K562 (cell line): Measurements from ENCODE around the gene TREH. TPM values are rescaled to one million over a fixed set of nuclear protein-coding genes. Genes with fewer than 3 reads are reported as not detected.

Source experiments
- ATAC-seq: fragments of 200-7000 bp; cut with Tn5 transposase; 3 replicates; pipeline ENCODE4 v1.9.1; 2020; ENCODE audit warnings: moderate library complexity
- BruUV-seq: library from RNA; stranded (reverse); fragments of 400-500 nt; replicated peaks from 2 replicates; lab custom pipeline; 2021; lab: Mats Ljungman, UMichigan
- CTCF ChIA-PET: fragments of 300-600 bp; formaldehyde crosslinking; extraction: SDS; loops from one replicate; lab custom pipeline; 2021; ENCODE audit warnings: low intra/inter-chr PET ratio; lab: Yijun Ruan, JAX
- POLR2A ChIA-PET: fragments of 300-600, 350-650 bp; sonication (Branson Sonifier 250); formaldehyde crosslinking; extraction: SDS; loops from one replicate; lab custom pipeline; 2021; ENCODE audit warnings: antibody characterized with exemption, inconsistent platforms; lab: Yijun Ruan, JAX
- DNase-seq, 4 experiments: peaks; one replicate each; pipeline versions ENCODE4 v3.0.0 to v3.0.0-alpha.2; 2011 to 2018; ENCODE audit warnings: low spot score in 3 of 4, mixed read lengths in 3 of 4; ENCODE audit errors: extremely low read depth in 1 of 4
- FAIRE-seq: peaks from 2 replicates; lab custom pipeline; 2011; peaks lifted over from hg19 to GRCh38; lab: Jason Lieb, UNC
- H2AFZ ChIP-seq: 2 replicates; pipeline ENCODE4 v1.6.0; 2011; ENCODE audit warnings: low read depth, low read length, control low read depth, inconsistent platforms
- H3K27ac ChIP-seq: fragments of 200-600 bp; 3 replicates; pipeline ENCODE4 v1.8.0; 2011; ENCODE audit warnings: low read depth, mild to moderate bottlenecking, control low read depth, inconsistent platforms, low read length, moderate library complexity, mixed read lengths; ENCODE audit errors: extremely low read depth
- H3K27me3 ChIP-seq, 2 experiments: fragments of 300-600 bp in 1 of 2; 2 replicates in 1 of 2; 3 replicates in 1 of 2; pipeline versions ENCODE4 v1.6.0 to v1.8.0; 2011; ENCODE audit warnings: inconsistent platforms in 2 of 2, low read length in 2 of 2, mild to moderate bottlenecking in 1 of 2, mixed read lengths in 1 of 2, moderate library complexity in 1 of 2; ENCODE audit not compliant: control insufficient read depth in 2 of 2, insufficient read depth in 2 of 2
- H3K36me3 ChIP-seq: fragments of 300-600 bp; 3 replicates; pipeline ENCODE4 v1.8.0; 2011; ENCODE audit warnings: mild to moderate bottlenecking, low read length, inconsistent platforms; ENCODE audit not compliant: control insufficient read depth, insufficient read depth
- H3K4me1 ChIP-seq, 2 experiments: fragments of 200-600 bp in 1 of 2; replicated peaks in 1 of 2; 2 replicates in 1 of 2; 3 replicates in 1 of 2; pipeline versions ENCODE4 v1.5.1 to v1.8.0; 2011; ENCODE audit warnings: inconsistent platforms in 2 of 2, low read length in 2 of 2, mild to moderate bottlenecking in 1 of 2, mixed read lengths in 1 of 2, moderate library complexity in 1 of 2; ENCODE audit not compliant: control insufficient read depth in 2 of 2, insufficient read depth in 2 of 2
- H3K4me2 ChIP-seq: 2 replicates; pipeline ENCODE4 v1.6.1; 2011; ENCODE audit warnings: low read length, control low read depth, inconsistent platforms, mixed read lengths; ENCODE audit not compliant: insufficient read depth
- H3K4me3 ChIP-seq: fragments of 200-600 bp; sonication (generic), shearing (Covaris generic); 2 replicates; pipeline ENCODE4 v1.5.1; 2016; ENCODE audit warnings: control low read depth, inconsistent platforms
- H3K79me2 ChIP-seq: fragments of 200-600 bp; 3 replicates; pipeline ENCODE4 v1.8.0; 2011; ENCODE audit warnings: low read length, inconsistent platforms; ENCODE audit not compliant: control insufficient read depth, insufficient read depth
- H3K9ac ChIP-seq, 2 experiments: 2 replicates each; pipeline versions ENCODE4 v1.6.0 to v1.6.1; 2011; ENCODE audit warnings: low read depth in 2 of 2, low read length in 2 of 2, control low read depth in 1 of 2, inconsistent platforms in 1 of 2, mild to moderate bottlenecking in 1 of 2, mixed read lengths in 1 of 2; ENCODE audit not compliant: insufficient read depth in 1 of 2
- H3K9me1 ChIP-seq: one replicate; pipeline ENCODE4 v1.6.0; 2011; ENCODE audit warnings: inconsistent platforms, mild to moderate bottlenecking, low read length, moderate library complexity; ENCODE audit not compliant: control insufficient read depth, insufficient read depth
- H3K9me3 ChIP-seq: replicated peaks from 2 replicates; pipeline ENCODE4 v1.5.1; 2011; ENCODE audit warnings: low read depth, low read length, inconsistent platforms; ENCODE audit not compliant: control insufficient read depth, insufficient read depth
- H4K20me1 ChIP-seq: replicated peaks from 2 replicates; pipeline ENCODE4 v1.6.1; 2011; ENCODE audit warnings: low read length, inconsistent platforms, mixed read lengths; ENCODE audit not compliant: control insufficient read depth, insufficient read depth
- BCOR ChIP-seq: fragments of 450-650 bp; IDR thresholded peaks from 2 replicates; pipeline ENCODE4 v1.6.1; 2016
- E4F1 ChIP-seq: fragments of 250-450 bp; sonication (Bioruptor Pico); IDR thresholded peaks from 2 replicates; pipeline ENCODE4 v1.5.0; 2021; ENCODE audit warnings: mild to moderate bottlenecking, borderline replicate concordance
- FOXA3 ChIP-seq, 2 experiments: fragments of 450-650 bp in 1 of 2; sonication (generic) in 1 of 2; formaldehyde crosslinking; IDR thresholded peaks in 1 of 2; conservative IDR thresholded peaks in 1 of 2; 2 replicates each; pipeline versions ENCODE4 v1.4.0 to v1.8.0; 2020 to 2022; ENCODE audit warnings: mild to moderate bottlenecking in 2 of 2, missing genetic modification reagents in 1 of 2
- HLTF ChIP-seq: fragments of 450-650 bp; IDR thresholded peaks from 2 replicates; pipeline ENCODE4 v1.6.1; 2016
- KDM1A ChIP-seq, 2 experiments: fragments of 450-650 bp; IDR thresholded peaks; 2 replicates each; pipeline ENCODE4 v1.6.1; 2016; ENCODE audit warnings: mild to moderate bottlenecking in 2 of 2
- RBM25 ChIP-seq: fragments of 200-400 bp; formaldehyde crosslinking; IDR thresholded peaks from 2 replicates; pipeline ENCODE4 v1.6.1; 2018; ENCODE audit warnings: low read length, low read depth, moderate library complexity; ENCODE audit not compliant: severe bottlenecking
- RCOR1 ChIP-seq, 2 experiments: IDR thresholded peaks; 2 replicates each; pipeline ENCODE4 v1.6.1; 2012; ENCODE audit warnings: low read depth in 2 of 2, low read length in 2 of 2, borderline replicate concordance in 1 of 2, improper control_type of control experiment in 1 of 2
- ZEB2 ChIP-seq: fragments of 450-650 bp; IDR thresholded peaks from 2 replicates; pipeline ENCODE4 v1.6.1; 2016
- WGBS: fragments of 100-300 bp; shearing (Covaris generic); methylation state at CpG from one replicate; pipeline ENCODE4 v1.1.6; 2016; ENCODE audit warnings: low coverage, mixed read lengths; ENCODE audit not compliant: insufficient coverage; ENCODE audit errors: missing lambda C conversion rate; 5-methylcytosine and 5-hydroxymethylcytosine counted together
- in situ Hi-C: fragments of 300-500 bp; cut with MboI; formaldehyde crosslinking; loops from 4 replicates; pipeline ENCODE4 v1.15.0; 2018; ENCODE audit warnings: inconsistent platforms, mixed read lengths
- intact Hi-C: fragments of 100-400 bp; cut with micrococcal nuclease; formaldehyde crosslinking; loops from 2 replicates; pipeline ENCODE4 v1.14.2; 2022
- polyA plus RNA-seq, 8 experiments: library from polyadenylated mRNA; depleted of rRNA in 4 of 8; stranded (reverse) in 5 of 8; unstranded in 3 of 8; fragments of >200 nt; fragmentation: Nextera tagmentation in 2 of 8; fragmentation: Illumina TruSeq in 1 of 8; extraction: Ambion mirVana in 2 of 8; extraction: Trizol in 1 of 8; gene quantifications; 2 replicates each; pipeline versions ENCODE4 v1.2.1 to v1.2.3, GENCODE V29; 2011 to 2014; ENCODE audit warnings: inconsistent platforms in 1 of 8, missing spikeins in 1 of 8
- total RNA-seq, 7 experiments: library from RNA; depleted of rRNA in 6 of 7; stranded (reverse); fragments of >200 nt in 6 of 7; fragmentation: Illumina TruSeq in 2 of 7; extraction: Trizol in 2 of 7; gene quantifications; 2 replicates each; pipeline versions ENCODE4 v1.2.1 to v1.2.3, GENCODE V29; 2011 to 2021; ENCODE audit warnings: low replicate concordance in 1 of 7

Gene TREH
- total and polyA plus RNA-seq, 9 of the 15 experiments (the other 6 are each of a cell fraction or from before 2014, with no cell fraction given) = 0.09 to 0.20 (median 0.11) TPM; not detected in 6

GRCh38 chr11:118694771-118695170, 15.3 kb upstream of the TREH start (continued):
- TF ChIP-seq E4F1 (CRISPR knock-in tag) = no peak

GRCh38 chr11:118694185-118694584, 14.7 kb upstream of the TREH start:
- Histone ChIP-seq H3K9ac (no peak overlapping the region; a peak in 1 of 4 replicates), H3K4me1 (peaks cover 0 to 32% of the 10 kb centered on the region in 2 experiments; a peak in 3 of 5 replicates), H3K4me3 (no peak overlapping the region), H3K27ac (no peak overlapping the region), H3K79me2 (no peaks in the 10 kb centered on the region), H4K20me1 (no peaks in the 10 kb centered on the region), H3K27me3 (no peaks in the 10 kb centered on the region), H3K4me2 (no peak overlapping the region), H3K9me1 (no peaks in the 10 kb centered on the region), H3K36me3 (no peaks in the 10 kb centered on the region), H2AFZ (no peak overlapping the region; the same call in 1 of the 2 replicates), H3K9me3 (no peaks in the 10 kb centered on the region; the same call in 1 of the 2 replicates)
- in situ Hi-C loops = no loop called here
- TF ChIP-seq RCOR1 (IDR thresholded peaks at IDR 0.05; ENCODE audit: borderline replicate concordance in 1 of 2, low read depth in 2 of 2, low read length in 2 of 2) (peak in 1 of 2 experiments; percentile 54; a peak in 1 of 4 replicates), BCOR (peak; percentile 69), KDM1A (IDR thresholded peaks at IDR 0.05) (peak in 1 of 2 experiments; percentile 32; a peak in 1 of 4 replicates), ZEB2 (no peak), FOXA3 (CRISPR knock-in tag; conservative IDR thresholded peaks at IDR 0.05 in 1 of 2, IDR thresholded peaks at IDR 0.05 in 1 of 2) (no peak), RBM25 (peak; percentile 90), HLTF (peak; percentile 76; the same call in 1 of the 2 replicates)
- WGBS = 15% methylated on average over 8 of the region's 8 CpGs
- intact Hi-C loops = loop anchor here (5.0 kb wide), 1 partner anchor 53 kb away; no protein-coding TSS in a partner anchor
- ChIA-PET CTCF (interaction anchor here (0.5 kb wide), 1 partner anchor 97 kb away, joined by 6 read pairs; the partner anchor contains the start of gene DDX6), POLR2A (interaction anchor here (0.7 to 1.1 kb wide), 2 partner anchors 9 to 547 kb away, joined by 3 read pairs; no protein-coding TSS in a partner anchor)
- DNase-seq (no peak), FAIRE-seq (no peak), ATAC-seq (no peak)
- BruUV-seq = no TSS peak
